Psoas muscle (tissue), 8 donors: ENCODE results near the gene CMTM2. TPM values are rescaled to one million over a fixed set of nuclear protein-coding genes. Genes with fewer than 3 reads are reported as not detected.

Experiments used
- ATAC-seq, 4 donors: fragments of 200-7000 bp; cut with Tn5 transposase; one replicate each; pipeline ENCODE4 v1.9.1; 2020; ENCODE audit warnings: moderate library complexity in 3 of 4, mild to moderate bottlenecking in 2 of 4
- DNase-seq, 2 donors: peaks; one replicate each; pipeline ENCODE4 v3.0.0-alpha.2; 2020
- H3K27ac ChIP-seq: fragments of 200-600 bp; one replicate; pipeline ENCODE4 v1.8.0; 2022
- H3K27me3 ChIP-seq, 3 donors: fragments of 200-600 bp in 1 of 3; one replicate each; pipeline versions ENCODE4 v1.6.1 to v1.8.0; 2013 to 2022; ENCODE audit warnings: low read length in 2 of 3, mild to moderate bottlenecking in 2 of 3, moderate library complexity in 1 of 3; ENCODE audit not compliant: insufficient read depth in 3 of 3
- H3K36me3 ChIP-seq, 2 donors: fragments of 200-600 bp in 1 of 2; one replicate each; pipeline versions ENCODE4 v1.6.1 to v1.8.0; 2013 to 2022; ENCODE audit warnings: low read depth in 1 of 2, mild to moderate bottlenecking in 1 of 2, moderate library complexity in 1 of 2; ENCODE audit not compliant: insufficient read depth in 1 of 2
- H3K4me1 ChIP-seq: fragments of 200-600 bp; one replicate; pipeline ENCODE4 v1.8.0; 2022
- H3K4me3 ChIP-seq: fragments of 200-600 bp; one replicate; pipeline ENCODE4 v1.8.0; 2022; ENCODE audit warnings: mild to moderate bottlenecking
- H3K9me3 ChIP-seq: fragments of 200-600 bp; one replicate; pipeline ENCODE4 v1.8.0; 2022
- CTCF ChIP-seq: fragments of 200-600 bp; IDR thresholded peaks from one replicate; pipeline ENCODE4 v1.8.0; 2022; ENCODE audit warnings: antibody characterized with exemption
- WGBS, 3 donors: extraction: QIAGEN DNeasy Blood & Tissue Kit; methylation state at CpG; one replicate each; pipeline versions ENCODE4 v1.1.6 to v1.1.7; 2013; 5-methylcytosine and 5-hydroxymethylcytosine counted together
- intact Hi-C, 2 donors: fragments of 100-400 bp; cut with DNase I; formaldehyde crosslinking; loops; one replicate each; pipeline versions ENCODE4 v1.11.0 to v1.14.2; 2022
- polyA plus RNA-seq, 3 donors: library from polyadenylated mRNA; stranded (reverse); fragments of 200-250 nt; gene quantifications; one replicate each; pipeline ENCODE4 v1.2.3, GENCODE V29; 2013
- total RNA-seq, 4 donors: library from RNA; stranded (reverse); fragmentation: NEBNext Ultra II Directional in 2 of 4; extraction: Animal tissue kit (Norgen Biotek cat#: 25700) in 2 of 4; gene quantifications; one replicate each; pipeline versions ENCODE4 v1.2.1 to v1.2.4, GENCODE V29; 2021 to 2023
- donor health status: healthy with polysubstance abuse.
- donor health status: DM: no; HTN: no; CAD: no; lungs with moderate emphysema.
- donor health status: Bipolar disorder and iron deficiency.
- donor health status: healthy.
- donor health status: DM: yes; HTN: yes; CAD: no.
- donor health status: DM: no; HTN: no; CAD: no.
- donor health status: DM: no; HTN: no; CAD: no.
- donor health status: DM: yes; HTN: yes; CAD: no.

The CMTM2 gene
- total and polyA plus RNA-seq, 7 donors: 0.17 TPM; not detected in 6

- no peaks in the 10 kb centered on the region for H3K9me3 ChIP-seq
- H3K36me3 ChIP-seq: peaks cover 2 to 73% of the 10 kb centered on the region in 2 donors
- H3K4me1 ChIP-seq: no peaks in the 10 kb centered on the region
- WGBS, 3 donors: 90 to 96% (median 90%) methylated on average over 2 of the region's 2 CpGs
- no peak overlapping the region for H3K27ac ChIP-seq
- DNase-seq (no peak), ATAC-seq (no peak)
- intact Hi-C loops: no loop called here
- H3K4me3 ChIP-seq: no peak overlapping the region
- TF ChIP-seq CTCF: no peak
- no peaks in the 10 kb centered on the region for H3K27me3 ChIP-seq
Measured at GRCh38 chr16:66537236-66537635, 42.0 kb upstream of the CMTM2 start.

GRCh38 chr16:66538910-66539309 lies 40.4 kb upstream of the CMTM2 start:
- Histone ChIP-seq H3K27me3 (no peaks in the 10 kb centered on the region), H3K4me3 (no peak overlapping the region), H3K4me1 (no peaks in the 10 kb centered on the region), H3K9me3 (no peaks in the 10 kb centered on the region), H3K36me3 (peaks cover 2 to 74% of the 10 kb centered on the region in 2 donors), H3K27ac (no peak overlapping the region)
- ATAC-seq (peak; percentile 39 to 76 (median 60)), DNase-seq (no peak)
- intact Hi-C loops: no loop called here
- 84 to 97% (median 94%) methylated on average over 5 of the region's 5 CpGs for WGBS, 3 donors
- TF ChIP-seq CTCF: no peak

- 80 to 85% (median 84%) methylated on average over 3 of the region's 3 CpGs for WGBS, 3 donors
- Histone ChIP-seq H3K9me3 (no peaks in the 10 kb centered on the region), H3K4me3 (no peak overlapping the region), H3K4me1 (no peaks in the 10 kb centered on the region), H3K36me3 (peaks cover 2 to 83% of the 10 kb centered on the region in 2 donors), H3K27me3 (no peaks in the 10 kb centered on the region), H3K27ac (no peak overlapping the region)
- no peak for TF ChIP-seq CTCF
- DNase-seq (no peak), ATAC-seq (no peak)
- intact Hi-C loops: no loop called here
Measured at GRCh38 chr16:66539623-66540469, 39.4 kb upstream of the CMTM2 start.

GRCh38 chr16:66541388-66542355 lies 37.6 kb upstream of the CMTM2 start:
- H3K4me3 ChIP-seq: no peak overlapping the region
- H3K27me3 ChIP-seq: no peaks in the 10 kb centered on the region
- no peak for DNase-seq
- no peak overlapping the region for H3K27ac ChIP-seq
- WGBS, 3 donors: 69 to 73% (median 72%) methylated on average over 18 of the region's 18 CpGs
- no peak for TF ChIP-seq CTCF
- no peaks in the 10 kb centered on the region for H3K9me3 ChIP-seq
- ATAC-seq: no peak
- no peaks in the 10 kb centered on the region for H3K4me1 ChIP-seq
- H3K36me3 ChIP-seq: peaks cover 2 to 77% of the 10 kb centered on the region in 2 donors
- intact Hi-C loops: no loop called here
